Neural progenitor cell (in vitro differentiated cells): ENCODE data around the gene FOXJ3. TPM values are rescaled to one million over a fixed set of nuclear protein-coding genes. Genes with fewer than 3 reads are reported as not detected.

Source experiments
- DNase-seq: peaks from one replicate; pipeline ENCODE4 v3.0.0-alpha.2; 2016; ENCODE audit warnings: low spot score
- H2AFZ ChIP-seq: fragments of 200-600 bp; sonication (generic); replicated peaks from 2 replicates; pipeline ENCODE4 v1.6.1; 2016; ENCODE audit warnings: antibody characterized with exemption
- H3F3A ChIP-seq: fragments of 200-600 bp; sonication (generic); 2 replicates; pipeline ENCODE4 v1.6.1; 2016; ENCODE audit warnings: antibody characterized with exemption, low read depth
- H3K27ac ChIP-seq: fragments of 200-600 bp; sonication (generic); 2 replicates; pipeline ENCODE4 v1.5.1; 2016; ENCODE audit warnings: mild to moderate bottlenecking
- H3K27me3 ChIP-seq: fragments of 200-600 bp; sonication (generic); 2 replicates; pipeline ENCODE4 v1.6.1; 2016; ENCODE audit warnings: mild to moderate bottlenecking, moderate library complexity
- H3K36me3 ChIP-seq: fragments of 200-600 bp; sonication (generic); 2 replicates; pipeline ENCODE4 v1.5.1; 2016
- H3K4me1 ChIP-seq: fragments of 200-600 bp; sonication (generic); 2 replicates; pipeline ENCODE4 v1.6.1; 2016; ENCODE audit warnings: mixed run types
- H3K4me2 ChIP-seq: fragments of 200-600 bp; sonication (generic); 2 replicates; pipeline ENCODE4 v1.6.1; 2016
- H3K4me3 ChIP-seq: fragments of 200-600 bp; sonication (generic); 2 replicates; pipeline ENCODE4 v1.5.1; 2016
- H3K79me2 ChIP-seq: fragments of 200-600 bp; sonication (generic); 2 replicates; pipeline ENCODE4 v1.6.1; 2016; ENCODE audit warnings: low read depth
- H3K9ac ChIP-seq: fragments of 200-600 bp; sonication (generic); 2 replicates; pipeline ENCODE4 v1.6.1; 2016
- H3K9me3 ChIP-seq: fragments of 200-600 bp; sonication (generic); 2 replicates; pipeline ENCODE4 v1.5.1; 2016; ENCODE audit warnings: low read depth
- H4K20me1 ChIP-seq: fragments of 200-600 bp; sonication (generic); 2 replicates; pipeline ENCODE4 v1.6.1; 2016; ENCODE audit warnings: low read depth
- H3K27ac Mint-ChIP-seq: 3 replicates; pipeline ENCODE4 v1.8.0; 2021; ENCODE audit warnings: mixed read lengths
- H3K27me3 Mint-ChIP-seq: 2 replicates; pipeline ENCODE4 v1.8.0; 2022; ENCODE audit warnings: low read depth, mild to moderate bottlenecking, inconsistent platforms, moderate library complexity, mixed read lengths; ENCODE audit not compliant: insufficient read depth
- H3K36me3 Mint-ChIP-seq: 3 replicates; pipeline ENCODE4 v1.8.0; 2021; ENCODE audit warnings: mixed read lengths
- H3K4me1 Mint-ChIP-seq: 3 replicates; pipeline ENCODE4 v1.8.0; 2021; ENCODE audit warnings: mixed read lengths
- H3K4me3 Mint-ChIP-seq: 3 replicates; pipeline ENCODE4 v1.8.0; 2021; ENCODE audit warnings: mild to moderate bottlenecking, moderate library complexity, mixed read lengths
- H3K9me3 Mint-ChIP-seq: 3 replicates; pipeline ENCODE4 v1.8.0; 2020; ENCODE audit warnings: mixed read lengths
- CTCF ChIP-seq: fragments of 200-600 bp; sonication (generic); IDR thresholded peaks from 2 replicates; pipeline ENCODE4 v1.5.1; 2017; ENCODE audit warnings: antibody characterized with exemption, mild to moderate bottlenecking
- EZH2 ChIP-seq: fragments of 200-600 bp; sonication (generic); IDR thresholded peaks from 2 replicates; pipeline ENCODE4 v1.6.1; 2017; ENCODE audit warnings: antibody characterized with exemption, mild to moderate bottlenecking, moderate library complexity
- EZH2phosphoT487 ChIP-seq: fragments of 200-600 bp; sonication (generic); IDR thresholded peaks from 2 replicates; pipeline ENCODE4 v1.6.1; 2017; ENCODE audit warnings: antibody characterized with exemption
- total RNA-seq: library from RNA; depleted of rRNA; stranded (reverse); fragments of >200 nt; gene quantifications from 2 replicates; pipeline ENCODE4 v1.2.3, GENCODE V29; 2015; ENCODE audit warnings: low replicate concordance

FOXJ3 gene
- total RNA-seq, 1 donor from 2014 or later: 58.5 TPM

- Mint-ChIP-seq H3K27ac (no peak overlapping the region), H3K4me1 (peaks cover 3% of the 10 kb centered on the region), H3K27me3 (no peaks in the 10 kb centered on the region), H3K4me3 (no peak overlapping the region), H3K9me3 (no peaks in the 10 kb centered on the region), H3K36me3 (peaks cover 8% of the 10 kb centered on the region)
- H3K4me1 ChIP-seq: no peaks in the 10 kb centered on the region
- H3K36me3 ChIP-seq: no peaks in the 10 kb centered on the region
- H3K4me3 ChIP-seq: no peak overlapping the region
- H3K27me3 ChIP-seq: no peaks in the 10 kb centered on the region
- H2AFZ ChIP-seq: no peak overlapping the region
- peaks cover 39% of the 10 kb centered on the region for H4K20me1 ChIP-seq
- no peaks in the 10 kb centered on the region for H3K9me3 ChIP-seq
- no peak overlapping the region for H3K9ac ChIP-seq
- no peak overlapping the region for H3K27ac ChIP-seq
- H3K4me2 ChIP-seq: no peak overlapping the region
- H3F3A ChIP-seq: no peaks in the 10 kb centered on the region
- DNase-seq: no peak
- peaks cover 91% of the 10 kb centered on the region for H3K79me2 ChIP-seq
- TF ChIP-seq EZH2phosphoT487: no peak
- TF ChIP-seq EZH2: no peak
- TF ChIP-seq CTCF: no peak
Observed at GRCh38 chr1:42282024-42282579, 52.9 kb downstream of the FOXJ3 start.

- H3K9me3 ChIP-seq: no peaks in the 10 kb centered on the region
- DNase-seq: no peak
- H3K36me3 ChIP-seq: peaks cover 5% of the 10 kb centered on the region
- Mint-ChIP-seq H3K9me3 (no peaks in the 10 kb centered on the region), H3K27me3 (no peaks in the 10 kb centered on the region), H3K4me3 (no peak overlapping the region), H3K27ac (no peak overlapping the region), H3K4me1 (peaks cover 3% of the 10 kb centered on the region), H3K36me3 (peaks cover 12% of the 10 kb centered on the region)
- no peaks in the 10 kb centered on the region for H3K27me3 ChIP-seq
- H3K4me1 ChIP-seq: no peaks in the 10 kb centered on the region
- peaks cover 45% of the 10 kb centered on the region for H4K20me1 ChIP-seq
- H2AFZ ChIP-seq: no peak overlapping the region
- no peak overlapping the region for H3K4me2 ChIP-seq
- H3K4me3 ChIP-seq: no peak overlapping the region
- H3F3A ChIP-seq: no peaks in the 10 kb centered on the region
- TF ChIP-seq CTCF: no peak
- no peak for TF ChIP-seq EZH2phosphoT487
- no peak for TF ChIP-seq EZH2
- peaks cover 90% of the 10 kb centered on the region for H3K79me2 ChIP-seq
- H3K9ac ChIP-seq: no peak overlapping the region
- H3K27ac ChIP-seq: no peak overlapping the region
Observed at GRCh38 chr1:42280821-42281220, 54.2 kb downstream of the FOXJ3 start.

- Histone ChIP-seq H4K20me1 (peaks cover 34% of the 10 kb centered on the region), H3F3A (no peaks in the 10 kb centered on the region), H3K27me3 (no peaks in the 10 kb centered on the region), H3K79me2 (peaks cover 90% of the 10 kb centered on the region), H3K9ac (no peak overlapping the region), H3K9me3 (no peaks in the 10 kb centered on the region), H3K4me1 (no peaks in the 10 kb centered on the region), H3K27ac (no peak overlapping the region), H3K4me3 (no peak overlapping the region), H3K36me3 (peaks cover 5% of the 10 kb centered on the region), H3K4me2 (no peak overlapping the region), H2AFZ (no peak overlapping the region)
- Mint-ChIP-seq H3K27ac (no peak overlapping the region), H3K4me3 (no peak overlapping the region), H3K36me3 (peaks cover 18% of the 10 kb centered on the region), H3K9me3 (no peaks in the 10 kb centered on the region), H3K4me1 (peaks cover 3% of the 10 kb centered on the region), H3K27me3 (no peaks in the 10 kb centered on the region)
- no peak for DNase-seq
- TF ChIP-seq CTCF: no peak
- TF ChIP-seq EZH2: no peak
- no peak for TF ChIP-seq EZH2phosphoT487
Observed at GRCh38 chr1:42279055-42279454, 56.0 kb downstream of the FOXJ3 start.
